Stomach (tissue), 4 donors: Measurements from ENCODE around the gene EHD1.

Experiments used
- EP300 ChIP-seq: sonication (generic); formaldehyde crosslinking; IDR thresholded peaks from one replicate; pipeline ENCODE4 v1.6.1; 2017; ENCODE audit warnings: antibody characterized with exemption
- POLR2A ChIP-seq, 4 donors: fragments of 450-650 bp; IDR thresholded peaks; one replicate each; pipeline ENCODE4 v1.6.1; 2016; ENCODE audit warnings: antibody characterized with exemption in 4 of 4, control low read depth in 2 of 4, mild to moderate bottlenecking in 1 of 4, moderate library complexity in 1 of 4
- POLR2AphosphoS5 ChIP-seq, 3 donors: sonication (generic); formaldehyde crosslinking; IDR thresholded peaks; one replicate each; pipeline ENCODE4 v1.6.1; 2016; ENCODE audit warnings: antibody characterized with exemption in 3 of 3
- TF ChIP-seq, protein P1 (sequence below), 7 experiments: fragments of 450-650 bp in 4 of 7; fragments of 200-600 bp in 3 of 7; sonication (generic) in 3 of 7; IDR thresholded peaks; one replicate each; pipeline ENCODE4 v1.5.1; 2016 to 2019; ENCODE audit warnings: antibody characterized with exemption in 7 of 7, control low read depth in 2 of 7, mild to moderate bottlenecking in 1 of 7

DNA sequence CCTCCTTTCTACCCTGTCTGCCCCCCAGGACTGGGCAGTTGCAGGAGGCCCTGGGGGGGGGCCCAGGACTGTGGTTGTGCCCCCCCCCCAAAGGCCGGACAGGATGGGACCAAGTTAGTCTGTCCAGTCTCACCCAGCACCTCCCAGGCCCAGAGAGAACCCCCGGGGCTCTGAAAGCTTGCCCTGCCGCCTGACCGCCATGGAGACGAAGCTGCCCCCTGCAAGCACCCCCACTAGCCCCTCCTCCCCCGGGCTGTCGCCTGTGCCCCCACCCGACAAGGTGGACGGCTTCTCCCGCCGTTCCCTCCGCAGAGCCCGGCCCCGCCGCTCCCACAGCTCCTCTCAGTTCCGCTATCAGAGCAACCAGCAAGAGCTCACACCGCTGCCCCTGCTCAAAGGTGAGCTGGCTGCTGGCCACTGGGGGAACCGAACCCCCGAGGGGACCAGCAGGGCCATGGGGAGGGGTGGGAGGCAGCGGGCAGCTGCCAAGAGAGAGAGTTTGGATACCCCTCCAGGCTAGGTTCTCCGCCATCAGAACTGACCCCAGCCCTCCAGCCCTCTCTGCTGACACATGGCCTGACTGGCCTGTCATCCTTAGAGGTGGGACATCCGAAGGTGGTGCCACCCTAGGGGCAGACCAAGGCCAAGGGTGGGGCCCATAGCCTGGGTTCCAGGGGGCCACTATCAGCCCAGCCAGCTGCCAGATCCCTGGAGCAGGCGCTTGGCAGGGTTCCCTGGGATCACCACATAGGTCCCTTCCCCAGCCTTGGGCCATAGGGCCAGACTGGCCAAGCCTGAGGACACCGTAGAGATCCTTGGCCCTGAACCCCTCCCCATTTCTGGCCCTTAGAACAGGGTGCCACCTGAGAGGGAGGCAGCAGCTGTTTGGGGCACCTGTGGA is 47.4 kb upstream of the EHD1 start:
- TF ChIP-seq POLR2AphosphoS5 (IDR thresholded peaks at IDR 0.05) (no peak), POLR2A (IDR thresholded peaks at IDR 0.05) (no peak), EP300 (no peak)
- TF ChIP-seq, protein P1, sequence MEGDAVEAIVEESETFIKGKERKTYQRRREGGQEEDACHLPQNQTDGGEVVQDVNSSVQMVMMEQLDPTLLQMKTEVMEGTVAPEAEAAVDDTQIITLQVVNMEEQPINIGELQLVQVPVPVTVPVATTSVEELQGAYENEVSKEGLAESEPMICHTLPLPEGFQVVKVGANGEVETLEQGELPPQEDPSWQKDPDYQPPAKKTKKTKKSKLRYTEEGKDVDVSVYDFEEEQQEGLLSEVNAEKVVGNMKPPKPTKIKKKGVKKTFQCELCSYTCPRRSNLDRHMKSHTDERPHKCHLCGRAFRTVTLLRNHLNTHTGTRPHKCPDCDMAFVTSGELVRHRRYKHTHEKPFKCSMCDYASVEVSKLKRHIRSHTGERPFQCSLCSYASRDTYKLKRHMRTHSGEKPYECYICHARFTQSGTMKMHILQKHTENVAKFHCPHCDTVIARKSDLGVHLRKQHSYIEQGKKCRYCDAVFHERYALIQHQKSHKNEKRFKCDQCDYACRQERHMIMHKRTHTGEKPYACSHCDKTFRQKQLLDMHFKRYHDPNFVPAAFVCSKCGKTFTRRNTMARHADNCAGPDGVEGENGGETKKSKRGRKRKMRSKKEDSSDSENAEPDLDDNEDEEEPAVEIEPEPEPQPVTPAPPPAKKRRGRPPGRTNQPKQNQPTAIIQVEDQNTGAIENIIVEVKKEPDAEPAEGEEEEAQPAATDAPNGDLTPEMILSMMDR (IDR thresholded peaks at IDR 0.05), result no peak
